Gastrocnemius medialis (tissue), 4 donors: ENCODE measurements around the gene PSAP.

Experiments used
- CTCF ChIP-seq, 5 experiments: fragments of 450-650 bp in 3 of 5; fragments of 200-600 bp in 2 of 5; sonication (generic) in 2 of 5; IDR thresholded peaks in 4 of 5; conservative IDR thresholded peaks in 1 of 5; 1 replicate in 4 of 5; 2 replicates in 1 of 5; pipeline ENCODE4 v1.5.1; 2016 to 2019; ENCODE audit warnings: antibody characterized with exemption in 5 of 5, mild to moderate bottlenecking in 3 of 5, moderate library complexity in 3 of 5
- POLR2A ChIP-seq, 2 donors: fragments of 450-650 bp; IDR thresholded peaks; one replicate each; pipeline ENCODE4 v1.6.1; 2017; ENCODE audit warnings: antibody characterized with exemption in 2 of 2, mild to moderate bottlenecking in 2 of 2, moderate library complexity in 2 of 2

GRCh38 chr10:71844084-71844483 is 7.0 kb downstream of the PSAP start:
- TF ChIP-seq POLR2A (IDR thresholded peaks at IDR 0.05) (no peak), CTCF (IDR thresholded peaks at IDR 0.05 in 4 of 5, conservative IDR thresholded peaks at IDR 0.05 in 1 of 5) (no peak)
